ENCODE results near the gene PTCHD1.

Gene PTCHD1

DNA sequence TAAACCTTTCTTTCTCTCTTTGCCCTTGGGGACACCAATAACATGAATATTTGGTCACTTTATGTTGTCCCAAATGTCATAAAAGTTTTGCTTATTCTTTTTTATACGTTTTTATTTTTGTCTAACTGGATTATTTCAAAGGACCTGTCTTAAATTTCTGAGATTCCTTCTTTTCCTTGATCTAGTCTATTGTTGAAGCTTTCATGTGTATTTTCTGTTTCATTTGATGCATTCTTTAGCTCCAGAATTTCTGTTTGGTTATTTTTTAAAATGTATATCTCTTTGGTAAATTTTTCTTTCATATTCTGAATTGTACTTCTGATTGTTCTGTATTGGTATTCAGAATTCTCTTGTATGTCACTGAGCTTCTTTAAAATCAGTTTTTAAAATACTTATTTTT lies 88.3 kb downstream of the PTCHD1 start:
- no peak for DNase-seq

DNA sequence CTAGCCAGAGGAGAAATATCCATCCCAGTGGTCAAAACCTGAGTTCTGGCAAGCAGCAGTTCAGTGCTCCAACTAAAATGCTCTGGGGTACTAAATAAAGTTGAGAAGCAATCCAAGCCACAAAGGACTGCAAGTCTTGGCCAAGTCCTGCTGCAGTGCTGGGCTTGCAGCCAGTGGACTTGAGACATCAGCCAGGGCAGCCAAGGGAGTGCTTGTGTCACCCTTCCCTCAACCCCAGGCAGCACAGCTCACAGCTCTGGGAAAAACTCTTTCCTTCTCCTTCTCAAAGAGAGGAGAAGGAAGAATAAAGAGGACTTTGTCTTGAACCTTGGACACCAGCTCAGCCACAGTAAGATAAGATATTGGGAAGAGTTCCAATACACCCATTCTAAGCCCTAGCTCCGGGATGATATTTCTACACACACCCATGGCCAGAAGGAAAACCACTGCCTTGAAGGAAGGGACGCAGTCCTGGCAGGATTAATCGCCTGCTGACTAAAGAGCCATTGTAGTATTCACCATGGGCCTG lies 99.8 kb downstream of the PTCHD1 start:
- DNase-seq, result no peak

DNA sequence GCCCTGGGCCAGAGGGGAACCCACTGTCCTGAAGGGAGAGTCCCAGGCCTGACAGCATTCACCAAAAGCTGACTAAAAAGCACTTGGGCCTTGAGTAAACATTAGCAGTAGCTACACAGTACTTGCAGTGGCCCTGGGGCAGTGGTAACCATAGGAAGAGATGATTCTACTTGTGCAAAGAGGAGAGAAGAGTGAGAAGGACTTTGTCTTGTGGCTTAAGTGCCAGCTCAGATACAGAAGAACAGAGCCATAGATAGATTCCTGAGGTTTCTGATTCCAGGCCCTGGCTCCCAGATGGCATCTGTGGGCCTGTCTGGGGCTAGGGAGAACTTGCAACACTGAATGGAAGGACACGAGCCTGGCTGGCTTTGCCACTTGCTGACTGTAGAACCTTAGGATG lies 100.5 kb downstream of the PTCHD1 start:
- DNase-seq, result no peak

DNA sequence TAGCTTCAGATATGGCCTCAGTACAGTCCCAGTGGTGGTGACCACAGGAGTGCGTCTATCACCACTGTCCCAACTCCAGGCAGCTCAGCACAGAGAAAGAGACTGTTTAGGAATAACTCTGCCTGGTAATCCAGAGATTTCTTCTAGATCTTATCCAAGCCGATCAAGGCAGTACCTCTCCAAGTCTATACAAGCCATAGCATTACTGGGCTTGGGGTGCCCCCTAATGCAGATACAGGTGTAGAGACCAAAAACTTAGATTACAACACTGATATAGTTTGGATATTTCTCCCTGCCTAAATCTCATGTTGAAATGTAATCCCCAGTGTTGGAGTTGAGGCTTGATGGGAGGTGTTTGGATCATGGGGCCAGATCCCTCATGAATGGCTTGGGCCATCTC lies 100.9 kb downstream of the PTCHD1 start:
- DNase-seq, result no peak

DNA sequence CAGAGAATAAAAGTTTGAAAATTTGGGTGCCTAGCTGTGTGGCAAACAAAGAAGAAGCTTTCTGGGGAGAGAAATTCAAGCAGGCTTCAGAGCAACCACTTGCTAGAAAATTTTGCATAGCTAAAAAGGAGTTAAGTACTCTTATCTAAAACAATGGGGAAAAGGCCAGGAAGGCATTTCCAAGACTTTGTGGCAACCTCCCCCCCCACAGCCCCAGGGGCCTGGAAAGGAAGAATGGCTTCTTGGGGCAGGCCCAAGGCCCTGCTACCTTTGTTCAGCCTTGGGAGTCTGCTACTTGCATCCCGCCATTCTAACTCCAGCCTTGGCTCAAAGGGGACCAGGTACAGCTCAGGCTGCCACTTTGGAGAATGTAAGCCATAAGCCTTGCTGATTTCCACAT lies 102.2 kb downstream of the PTCHD1 start:
- no peak for DNase-seq

DNA sequence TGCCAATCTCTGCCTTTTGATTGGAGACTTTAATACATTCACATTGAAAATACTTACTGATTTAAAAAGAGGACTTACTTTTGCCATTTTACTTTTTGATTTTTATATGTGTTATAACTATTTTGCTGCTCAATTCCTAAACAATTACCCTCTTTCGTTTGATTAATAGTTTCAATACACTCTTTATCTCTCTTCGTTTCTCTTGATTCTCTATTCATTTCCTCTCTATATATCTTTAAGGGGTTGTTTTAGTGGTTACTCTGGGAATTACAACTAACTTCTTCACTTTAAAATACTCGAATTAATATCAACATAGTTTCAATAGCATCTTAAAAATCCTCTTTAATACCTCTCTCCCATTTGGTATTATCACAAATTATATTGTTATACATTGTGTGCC lies 116.6 kb downstream of the PTCHD1 start:
- no peak for DNase-seq

Measured in CD4-positive, alpha-beta T cell treated with Interleukin-15 for 1 hour (primary cell).